GM12892 (cell line): ENCODE measurements around the gene THBD.

ENCODE experiments used
- POLR2A ChIP-seq: IDR thresholded peaks from 2 replicates; pipeline ENCODE4 v1.6.1; 2011; ENCODE audit warnings: low read depth, low read length, control low read depth
- POLR2AphosphoS5 ChIP-seq: IDR thresholded peaks from 2 replicates; pipeline ENCODE4 v1.6.1; 2011; ENCODE audit warnings: low read depth, low read length, control low read depth
- TAF1 ChIP-seq: IDR thresholded peaks from 2 replicates; pipeline ENCODE4 v1.6.1; 2011; ENCODE audit warnings: low read depth, mild to moderate bottlenecking, control low read depth, low read length, borderline replicate concordance

DNA sequence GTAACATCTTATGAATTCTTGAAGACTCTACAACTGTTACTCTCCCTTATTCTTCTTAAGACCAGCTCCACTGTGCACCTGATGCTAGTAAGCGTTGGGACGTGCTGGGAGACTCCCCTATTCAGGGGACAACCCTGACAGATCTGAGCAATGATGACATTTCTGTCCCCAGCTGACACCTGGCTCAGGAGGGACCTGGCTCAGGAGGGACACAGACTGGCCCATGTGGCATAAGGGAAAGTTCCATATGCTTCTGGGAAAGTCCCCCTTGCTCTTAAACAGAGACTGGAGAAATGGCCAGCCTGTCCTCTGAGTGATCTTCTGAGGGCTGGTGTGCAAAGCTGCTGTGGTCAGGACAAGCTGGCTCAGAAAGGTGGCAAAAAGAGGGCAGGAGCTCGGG is 46.6 kb upstream of the THBD start:
- no peak for TF ChIP-seq POLR2AphosphoS5
- TF ChIP-seq POLR2A: no peak
- TF ChIP-seq TAF1: no peak
